ENCODE data around the gene TRMT112. TPM values are rescaled to one million over a fixed set of nuclear protein-coding genes. Genes with fewer than 3 reads are reported as not detected.

Gene TRMT112
- total RNA-seq, 1 experiment from 2014 or later = 328 TPM

DNA sequence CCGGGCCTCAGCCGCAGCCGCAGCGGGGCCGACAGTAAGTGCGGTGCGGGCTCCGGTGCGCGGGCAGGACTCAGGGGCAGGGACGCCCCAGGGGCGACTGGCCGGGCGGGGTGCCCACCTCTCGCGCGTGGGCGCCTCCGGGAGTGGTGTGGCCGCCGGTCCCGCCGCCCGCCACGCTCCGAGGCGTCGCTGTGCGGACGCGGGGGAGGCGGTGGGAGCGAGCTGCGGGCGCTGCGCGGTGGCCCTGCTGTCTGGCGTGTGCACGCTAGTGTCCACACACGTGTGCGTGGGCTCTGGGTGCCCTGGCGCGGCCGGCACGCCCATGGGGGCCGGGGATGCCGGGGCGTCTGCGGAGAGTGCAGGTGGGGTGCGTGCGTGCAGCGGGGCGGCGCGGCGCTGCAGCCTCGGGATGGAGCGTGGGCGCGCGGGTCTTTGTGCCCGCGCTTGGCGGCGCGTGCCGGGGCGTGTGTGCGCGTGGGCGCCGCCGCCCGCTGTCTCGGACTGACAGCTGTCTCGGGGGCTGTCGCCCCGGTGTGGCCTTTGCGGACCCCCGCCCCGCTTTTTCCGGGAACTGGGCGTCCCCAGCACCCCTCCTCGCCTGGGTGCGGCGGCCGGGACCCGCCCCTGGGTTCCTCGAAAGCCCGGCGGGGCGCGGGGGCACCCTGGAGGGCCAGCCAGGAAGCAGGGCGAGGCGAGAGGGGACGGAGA lies 25.5 kb downstream of the TRMT112 start:
- intact Hi-C loops (cut with micrococcal nuclease) = no loop called here
- BruUV-seq (replicated peaks) = no TSS peak
- no peaks in the 10 kb centered on the region for H4K20me1 ChIP-seq (ENCODE audit: insufficient read depth)
- ChIA-PET POLR2A (no interaction called here), CTCF (no interaction called here), RAD21 (ENCODE audit: low non-redundant PET in 1 of 2, low total read pairs in 2 of 2, uncharacterized antibody in 2 of 2, unreplicated experiment in 2 of 2) (no interaction called here)
- H3K9me2 ChIP-seq (ENCODE audit: insufficient read depth) = no peaks in the 10 kb centered on the region
- no peaks in the 10 kb centered on the region for H3K79me2 ChIP-seq (ENCODE audit: insufficient read depth, low read length)
- no peak overlapping the region for H3K4me2 ChIP-seq (ENCODE audit: low read length)
- H3K4me1 ChIP-seq (ENCODE audit: control insufficient read depth in 1 of 2, insufficient read depth in 2 of 2, low read length in 2 of 2) = peaks cover 0 to 8% of the 10 kb centered on the region in 2 experiments; a peak in 2 of 4 replicates
- TF ChIP-seq SRF (IDR thresholded peaks at IDR 0.05; ENCODE audit: low read depth) (no peak), JUND (IDR thresholded peaks at IDR 0.05) (no peak), EGR1 (IDR thresholded peaks at IDR 0.05; ENCODE audit: low read depth) (no peak), EZH2 (IDR thresholded peaks at IDR 0.05) (no peak), YY1 (IDR thresholded peaks at IDR 0.05; ENCODE audit: extremely low read depth, insufficient replicate concordance, low read depth, low read length) (no peak), POLR2AphosphoS5 (IDR thresholded peaks at IDR 0.05; ENCODE audit: low read depth, low read length) (no peak), SIN3A (IDR thresholded peaks at IDR 0.05; ENCODE audit: low read depth) (no peak), TCF7L2 (IDR thresholded peaks at IDR 0.05; ENCODE audit: borderline replicate concordance, extremely low read depth, insufficient read depth, insufficient read length) (no peak), ZFX (IDR thresholded peaks at IDR 0.05) (no peak), MAX (IDR thresholded peaks at IDR 0.05) (no peak), SP1 (IDR thresholded peaks at IDR 0.05; ENCODE audit: low read depth) (no peak), FOSL1 (IDR thresholded peaks at IDR 0.05; ENCODE audit: low read depth) (no peak), POLR2A (IDR thresholded peaks at IDR 0.05; ENCODE audit: borderline replicate concordance, extremely low read depth, insufficient read depth, insufficient read length) (no peak)
- TF ChIP-seq, protein P1, sequence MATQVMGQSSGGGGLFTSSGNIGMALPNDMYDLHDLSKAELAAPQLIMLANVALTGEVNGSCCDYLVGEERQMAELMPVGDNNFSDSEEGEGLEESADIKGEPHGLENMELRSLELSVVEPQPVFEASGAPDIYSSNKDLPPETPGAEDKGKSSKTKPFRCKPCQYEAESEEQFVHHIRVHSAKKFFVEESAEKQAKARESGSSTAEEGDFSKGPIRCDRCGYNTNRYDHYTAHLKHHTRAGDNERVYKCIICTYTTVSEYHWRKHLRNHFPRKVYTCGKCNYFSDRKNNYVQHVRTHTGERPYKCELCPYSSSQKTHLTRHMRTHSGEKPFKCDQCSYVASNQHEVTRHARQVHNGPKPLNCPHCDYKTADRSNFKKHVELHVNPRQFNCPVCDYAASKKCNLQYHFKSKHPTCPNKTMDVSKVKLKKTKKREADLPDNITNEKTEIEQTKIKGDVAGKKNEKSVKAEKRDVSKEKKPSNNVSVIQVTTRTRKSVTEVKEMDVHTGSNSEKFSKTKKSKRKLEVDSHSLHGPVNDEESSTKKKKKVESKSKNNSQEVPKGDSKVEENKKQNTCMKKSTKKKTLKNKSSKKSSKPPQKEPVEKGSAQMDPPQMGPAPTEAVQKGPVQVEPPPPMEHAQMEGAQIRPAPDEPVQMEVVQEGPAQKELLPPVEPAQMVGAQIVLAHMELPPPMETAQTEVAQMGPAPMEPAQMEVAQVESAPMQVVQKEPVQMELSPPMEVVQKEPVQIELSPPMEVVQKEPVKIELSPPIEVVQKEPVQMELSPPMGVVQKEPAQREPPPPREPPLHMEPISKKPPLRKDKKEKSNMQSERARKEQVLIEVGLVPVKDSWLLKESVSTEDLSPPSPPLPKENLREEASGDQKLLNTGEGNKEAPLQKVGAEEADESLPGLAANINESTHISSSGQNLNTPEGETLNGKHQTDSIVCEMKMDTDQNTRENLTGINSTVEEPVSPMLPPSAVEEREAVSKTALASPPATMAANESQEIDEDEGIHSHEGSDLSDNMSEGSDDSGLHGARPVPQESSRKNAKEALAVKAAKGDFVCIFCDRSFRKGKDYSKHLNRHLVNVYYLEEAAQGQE (IDR thresholded peaks at IDR 0.05; ENCODE audit: low read depth) = no peak
- no peak overlapping the region for H3K4me3 ChIP-seq (replicated peaks in 1 of 2; ENCODE audit: low read depth in 1 of 2, low read length in 2 of 2)
- DNase-seq (ENCODE audit: low read depth, low spot score) = no peak
- no peak for ATAC-seq
- no peaks in the 10 kb centered on the region for H3K9me3 ChIP-seq (ENCODE audit: control insufficient read depth in 1 of 2, insufficient read depth in 1 of 2, low read depth in 1 of 2, low read length in 2 of 2)
- H3K9ac ChIP-seq (ENCODE audit: low read length) = no peak overlapping the region
- H3K27ac ChIP-seq (ENCODE audit: low read depth, low read length) = no peak overlapping the region
- no peak overlapping the region for H2AFZ ChIP-seq (ENCODE audit: low read depth, low read length, poor library complexity, severe bottlenecking)
- no peaks in the 10 kb centered on the region for H3K36me3 ChIP-seq (ENCODE audit: control insufficient read depth in 1 of 2, insufficient read depth in 2 of 2, low read length in 2 of 2)
- H3K27me3 ChIP-seq (ENCODE audit: insufficient read depth, low read length) = no peaks in the 10 kb centered on the region

All from HCT116 (cell line).